Fibroblast of mammary gland (primary cell): ENCODE measurements around the gene DNAH9.

ENCODE experiments used
- DNase-seq: peaks from one replicate; pipeline ENCODE4 v3.0.0-alpha.2; 2010; ENCODE audit warnings: low read depth
- H3K4me3 ChIP-seq: 2 replicates; pipeline ENCODE4 v1.5.1; 2011; ENCODE audit warnings: low read depth, mild to moderate bottlenecking, low read length, moderate library complexity; ENCODE audit not compliant: control insufficient read depth
- TF ChIP-seq, protein P1 (sequence below): conservative IDR thresholded peaks from 2 replicates; pipeline ENCODE4 v1.5.1; 2011; ENCODE audit warnings: low read depth, low read length, inconsistent platforms; ENCODE audit not compliant: control insufficient read depth, insufficient read depth

DNAH9 gene

GRCh38 chr17:11898526-11899235, 300.4 kb downstream of the DNAH9 start:
- no peak overlapping the region for H3K4me3 ChIP-seq
- no peak for DNase-seq
- TF ChIP-seq, protein P1, sequence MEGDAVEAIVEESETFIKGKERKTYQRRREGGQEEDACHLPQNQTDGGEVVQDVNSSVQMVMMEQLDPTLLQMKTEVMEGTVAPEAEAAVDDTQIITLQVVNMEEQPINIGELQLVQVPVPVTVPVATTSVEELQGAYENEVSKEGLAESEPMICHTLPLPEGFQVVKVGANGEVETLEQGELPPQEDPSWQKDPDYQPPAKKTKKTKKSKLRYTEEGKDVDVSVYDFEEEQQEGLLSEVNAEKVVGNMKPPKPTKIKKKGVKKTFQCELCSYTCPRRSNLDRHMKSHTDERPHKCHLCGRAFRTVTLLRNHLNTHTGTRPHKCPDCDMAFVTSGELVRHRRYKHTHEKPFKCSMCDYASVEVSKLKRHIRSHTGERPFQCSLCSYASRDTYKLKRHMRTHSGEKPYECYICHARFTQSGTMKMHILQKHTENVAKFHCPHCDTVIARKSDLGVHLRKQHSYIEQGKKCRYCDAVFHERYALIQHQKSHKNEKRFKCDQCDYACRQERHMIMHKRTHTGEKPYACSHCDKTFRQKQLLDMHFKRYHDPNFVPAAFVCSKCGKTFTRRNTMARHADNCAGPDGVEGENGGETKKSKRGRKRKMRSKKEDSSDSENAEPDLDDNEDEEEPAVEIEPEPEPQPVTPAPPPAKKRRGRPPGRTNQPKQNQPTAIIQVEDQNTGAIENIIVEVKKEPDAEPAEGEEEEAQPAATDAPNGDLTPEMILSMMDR = no peak

DNA sequence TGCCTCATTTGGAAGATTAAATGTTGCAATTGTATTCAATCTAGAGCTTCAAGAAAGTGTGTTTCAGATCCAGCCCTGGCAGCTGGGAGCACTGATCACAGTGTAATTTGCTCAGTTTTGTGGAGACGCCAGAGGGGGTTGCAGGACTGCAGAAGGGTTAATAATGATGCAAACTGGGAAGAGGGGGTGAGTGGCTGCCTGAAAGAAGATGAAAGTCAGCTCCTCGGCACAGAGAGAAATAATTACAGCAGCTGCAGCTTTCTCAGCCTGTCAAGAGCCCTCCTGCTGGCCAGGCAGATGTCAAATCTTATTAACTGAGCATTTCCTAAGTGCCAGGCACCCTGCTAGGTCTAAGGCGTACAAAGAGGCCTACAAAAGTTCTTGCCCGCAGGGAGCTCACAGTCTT, 301.3 kb downstream of the DNAH9 start:
- TF ChIP-seq, protein P1 = no peak
- DNase-seq = no peak
- no peak overlapping the region for H3K4me3 ChIP-seq

DNA sequence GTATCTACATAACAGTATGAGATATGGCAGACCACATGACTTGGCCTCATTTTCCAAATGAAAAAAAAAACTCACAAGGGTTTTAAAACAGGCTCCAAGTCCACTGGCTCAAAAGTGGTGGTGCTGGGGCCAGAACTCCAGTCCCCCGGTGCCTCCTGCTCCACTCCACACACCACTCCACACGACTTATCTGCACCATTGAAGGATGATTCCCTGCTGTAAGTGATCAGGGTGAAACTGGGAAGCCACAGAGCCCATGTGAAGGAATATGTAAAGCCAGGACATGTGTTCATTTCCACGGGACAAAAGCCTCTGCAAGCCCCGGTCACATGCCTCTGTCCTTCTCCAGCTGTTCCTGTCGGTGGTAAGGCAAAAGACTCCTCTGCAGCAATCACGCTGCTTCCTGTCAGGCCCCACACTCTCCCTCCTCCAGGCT, 301.8 kb downstream of the DNAH9 start:
- no peak for DNase-seq
- TF ChIP-seq, protein P1 = no peak
- H3K4me3 ChIP-seq = no peak overlapping the region

DNA sequence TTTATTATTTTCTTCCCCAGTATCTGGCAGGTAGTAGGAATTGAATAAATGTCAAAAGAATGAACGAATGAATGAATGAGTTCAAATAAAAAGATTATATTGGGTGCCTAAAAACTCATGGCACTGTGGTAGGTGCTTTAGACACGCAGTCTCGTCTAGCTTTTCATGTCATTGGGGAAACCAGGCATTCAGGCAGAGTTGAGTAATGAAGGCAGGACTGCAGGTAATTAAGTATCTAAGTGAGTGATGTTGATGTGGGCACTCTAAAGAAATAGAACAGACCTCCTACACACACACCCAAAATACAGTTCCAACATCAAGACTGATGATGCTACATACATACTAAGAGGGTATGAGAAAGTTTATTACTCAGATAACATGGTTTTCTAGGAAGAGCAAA, 302.4 kb downstream of the DNAH9 start:
- DNase-seq = no peak
- H3K4me3 ChIP-seq = no peak overlapping the region
- TF ChIP-seq, protein P1 = no peak

DNA sequence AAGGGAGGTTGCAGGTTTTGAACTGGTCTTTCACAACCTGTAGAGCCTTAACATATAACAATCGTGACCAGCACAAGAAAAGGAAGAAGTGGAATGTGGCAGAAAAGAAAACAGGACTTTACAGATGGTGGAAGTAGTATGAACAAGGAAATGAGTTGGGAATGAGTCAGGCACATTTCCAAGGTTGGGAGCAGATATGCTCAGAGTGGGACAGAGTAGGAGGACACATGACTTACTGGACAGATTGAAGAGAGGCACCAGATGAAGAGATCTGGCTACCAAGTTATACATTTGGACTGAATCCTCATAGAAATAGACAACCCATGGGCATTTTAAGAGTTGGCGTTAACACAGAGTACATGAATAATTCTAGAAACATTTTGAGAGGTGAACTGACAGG, 303.7 kb downstream of the DNAH9 start:
- DNase-seq = no peak
- no peak overlapping the region for H3K4me3 ChIP-seq
- TF ChIP-seq, protein P1 = no peak

- no peak overlapping the region for H3K4me3 ChIP-seq
- TF ChIP-seq, protein P1 = no peak
- no peak for DNase-seq
Observed at GRCh38 chr17:11908711-11909146, 310.5 kb downstream of the DNAH9 start.
